ENCODE data around the gene AWAT1. TPM values are rescaled to one million over a fixed set of nuclear protein-coding genes. Genes with fewer than 3 reads are reported as not detected.
A peak's percentile ranks its signal among the peaks of the same experiment; 100 is the strongest.
"Not testable (repeated sequence)": the region's sequence is repeated elsewhere in the genome, so short reads cannot be mapped to it uniquely, and the experiment has no call there.

AWAT1 gene
- total RNA-seq, 1 donor from 2014 or later, result not detected

GRCh38 chrX:70260104-70260503 lies 25.6 kb downstream of the AWAT1 start, which contains the start of gene P2RY4:
Gene P2RY4 (minus strand): TSS chrX:70260204. CDS start chrX:70259624, 580 bp downstream.
- no peak for DNase-seq (ENCODE audit: low read depth in 2 of 2)

- peak; percentile 34 to 35 for DNase-seq (ENCODE audit: low read depth in 2 of 2)
Observed at GRCh38 chrX:70262952-70263567, 28.6 kb downstream of the AWAT1 start.

- no peak for DNase-seq (ENCODE audit: low read depth in 2 of 2)
Observed at GRCh38 chrX:70264784-70265183, 30.3 kb downstream of the AWAT1 start.

GRCh38 chrX:70268034-70268433 lies 33.6 kb downstream of the AWAT1 start, which contains the start of gene ARR3:
Gene ARR3 (plus strand): TSS chrX:70268334. CDS start chrX:70269386, 1,052 bp downstream.
- DNase-seq (ENCODE audit: low read depth in 2 of 2), result no peak

DNA sequence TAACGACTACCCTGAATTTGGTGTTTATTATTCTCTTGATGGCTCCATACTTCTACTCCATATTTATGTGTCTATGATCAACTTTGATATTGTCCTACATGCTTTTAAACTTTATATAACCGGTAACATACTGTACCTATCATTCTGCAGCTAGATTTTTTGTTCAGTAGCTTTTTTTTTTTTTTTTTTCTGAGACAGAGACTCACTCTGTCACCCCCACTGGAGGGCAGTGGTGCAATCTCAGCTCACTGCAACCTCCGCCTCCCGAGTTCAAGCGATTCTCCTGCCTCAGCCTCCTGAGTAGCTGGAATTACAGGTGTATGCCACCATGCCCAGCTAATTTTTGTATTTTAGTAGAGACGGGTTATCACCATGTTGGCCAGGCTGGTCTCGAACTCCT lies 39.6 kb downstream of the AWAT1 start:
- not testable (repeated sequence) for DNase-seq (ENCODE audit: low read depth in 2 of 2)

DNA sequence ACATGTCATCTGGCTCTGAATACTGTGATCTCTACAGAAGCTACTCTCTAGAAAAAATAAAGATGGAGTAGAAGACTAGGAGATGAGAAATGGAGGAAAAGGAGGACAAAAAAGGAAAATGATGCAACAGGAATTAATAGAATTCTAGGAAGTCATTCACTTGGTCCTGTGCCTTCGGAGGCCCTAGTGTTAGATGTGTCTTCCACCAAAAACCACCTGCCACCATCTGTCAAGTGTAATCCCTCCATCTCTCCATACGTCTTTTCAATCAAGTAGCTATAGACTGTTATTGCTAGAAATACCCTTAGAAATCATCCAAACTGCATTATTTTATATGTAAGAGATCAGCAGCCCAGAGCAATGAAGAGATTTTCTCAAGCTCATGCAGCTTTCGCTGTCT lies 44.6 kb downstream of the AWAT1 start:
- no peak for DNase-seq (ENCODE audit: low read depth in 2 of 2)

DNA sequence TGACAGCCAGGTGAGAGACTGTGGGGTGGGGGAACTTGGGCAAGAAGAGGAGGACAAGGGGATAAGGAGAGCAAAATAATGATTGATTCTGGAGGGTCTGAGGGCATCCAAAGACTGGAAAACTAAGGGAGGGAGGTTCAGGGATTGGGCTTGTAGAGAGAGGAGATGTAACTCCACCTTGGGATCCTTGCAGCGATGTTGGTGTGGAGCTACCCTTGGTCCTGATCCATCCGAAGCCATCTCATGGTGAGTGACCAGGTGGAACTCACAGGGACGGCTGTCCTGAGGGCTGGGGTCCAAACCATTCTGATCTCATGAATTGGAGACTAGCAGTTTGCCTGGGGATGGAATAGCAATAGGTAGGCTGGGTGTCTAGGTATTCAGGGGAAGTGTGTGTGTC lies 46.1 kb downstream of the AWAT1 start:
- DNase-seq (ENCODE audit: low read depth in 2 of 2), result no peak

- DNase-seq (ENCODE audit: low read depth in 2 of 2), result no peak
Observed at GRCh38 chrX:70281951-70282350, 47.5 kb downstream of the AWAT1 start, which contains the start of gene RAB41. Gene RAB41 (plus strand): TSS chrX:70282172. CDS start chrX:70282218, 46 bp downstream.

DNA sequence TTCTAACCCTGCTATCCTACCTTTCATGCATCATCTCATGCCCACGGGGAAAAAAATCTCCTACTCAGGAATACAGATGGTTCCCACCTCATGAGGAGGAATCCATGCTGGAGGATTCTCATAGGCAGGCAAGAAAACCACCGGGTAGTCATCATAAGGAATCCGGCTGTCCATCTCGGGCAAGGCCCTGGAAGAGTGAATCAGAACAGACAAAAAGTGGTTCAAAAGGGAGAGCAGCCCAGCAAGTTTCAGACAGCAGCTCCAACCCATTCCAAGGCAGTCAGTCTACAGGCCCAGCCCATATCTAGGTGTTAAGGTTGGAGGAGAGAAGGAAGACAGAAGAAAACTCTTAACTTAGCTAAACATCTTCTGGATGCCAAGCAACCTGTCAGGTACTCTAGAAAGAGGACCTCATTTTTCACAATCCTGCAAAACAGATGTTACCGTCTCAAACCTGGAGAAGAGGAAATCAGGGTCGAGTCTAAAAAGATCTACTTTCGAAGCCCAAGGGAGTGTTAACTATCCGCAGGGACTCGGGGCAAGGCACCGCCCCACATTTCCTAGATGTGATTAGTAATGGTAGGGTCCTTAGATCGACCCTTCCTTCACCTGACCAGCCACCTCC lies 54.8 kb downstream of the AWAT1 start:
- peak in 1 of 2 donors; percentile 4 for DNase-seq (ENCODE audit: low read depth in 2 of 2)

Other genes starting within 250 kb of the AWAT1 start
- gene AWAT2, start 184.7 kb upstream of the AWAT1 start, total RNA-seq, result 0.20 and 0.44 TPM in 2 replicates
- gene OTUD6A, start 172.2 kb upstream of the AWAT1 start, total RNA-seq, result not detected in 2 replicates
- gene IGBP1, start 101.2 kb upstream of the AWAT1 start, total RNA-seq, result 63.4 and 66.5 TPM in 2 replicates
- gene DGAT2L6, start 57.2 kb upstream of the AWAT1 start, total RNA-seq, result not detected in 2 replicates
- gene P2RY4, start 25.5 kb downstream of the AWAT1 start, total RNA-seq, result not detected in 2 replicates
- not detected in 2 replicates for gene ARR3, start 33.7 kb downstream of the AWAT1 start, total RNA-seq
- gene RAB41, start 47.5 kb downstream of the AWAT1 start, total RNA-seq, result not detected in 2 replicates
- 28.8 and 32.1 TPM in 2 replicates for gene PDZD11, start 55.3 kb downstream of the AWAT1 start, total RNA-seq
- gene KIF4A, start 55.4 kb downstream of the AWAT1 start, total RNA-seq, result 1.8 and 6.3 TPM in 2 replicates
- not detected in 2 replicates for gene GDPD2, start 188.7 kb downstream of the AWAT1 start, total RNA-seq
- gene DLG3, start 210.2 kb downstream of the AWAT1 start, total RNA-seq, result 0.79 and 0.87 TPM in 2 replicates